H1 (cell line): ENCODE measurements around the gene FAM163A. TPM values are rescaled to one million over a fixed set of nuclear protein-coding genes. Genes with fewer than 3 reads are reported as not detected.

ENCODE experiments used
- CTCF ChIA-PET: fragments of 300-600 bp; sonication (Branson Sonifier 250); formaldehyde crosslinking; loops from one replicate; lab custom pipeline; 2021; ENCODE audit not compliant: partially characterized antibody; lab: Charles Lee
- POLR2A ChIA-PET: fragments of 300-600 bp; sonication (Branson Sonifier 250); formaldehyde crosslinking; loops from one replicate; lab custom pipeline; 2021; ENCODE audit warnings: inconsistent platforms; ENCODE audit not compliant: partially characterized antibody; lab: Charles Lee
- DNase-seq, 2 experiments: peaks; one replicate each; pipeline versions ENCODE4 v3.0.0 to v3.0.0-alpha.2; 2010 to 2022; ENCODE audit warnings: low spot score in 2 of 2, low read depth in 1 of 2, mixed read lengths in 1 of 2
- FAIRE-seq: peaks from 2 replicates; lab custom pipeline; 2011; peaks lifted over from hg19 to GRCh38; lab: Jason Lieb, UNC
- H2AFZ ChIP-seq: 2 replicates; pipeline ENCODE4 v1.8.1; 2012; ENCODE audit warnings: low read length, inconsistent platforms
- H2AK5ac ChIP-seq: 2 replicates; pipeline ENCODE4 v1.6.1; 2013; ENCODE audit warnings: low read depth, low read length
- H2BK120ac ChIP-seq: replicated peaks from 2 replicates; pipeline ENCODE3; 2013; ENCODE audit warnings: low read depth, low read length, inconsistent platforms
- H2BK12ac ChIP-seq: 2 replicates; pipeline ENCODE4 v1.6.1; 2013; ENCODE audit warnings: low read depth, low read length
- H2BK15ac ChIP-seq: 2 replicates; pipeline ENCODE4 v1.6.1; 2013; ENCODE audit warnings: low read length
- H2BK20ac ChIP-seq: 2 replicates; pipeline ENCODE4 v1.6.1; 2013; ENCODE audit warnings: low read length
- H2BK5ac ChIP-seq: 2 replicates; pipeline ENCODE4 v1.6.1; 2013; ENCODE audit warnings: low read depth, low read length
- H3K14ac ChIP-seq: 2 replicates; pipeline ENCODE4 v1.6.1; 2013; ENCODE audit warnings: inconsistent platforms; ENCODE audit not compliant: insufficient read length
- H3K18ac ChIP-seq: 2 replicates; pipeline ENCODE4 v1.6.1; 2013; ENCODE audit warnings: low read length; ENCODE audit errors: extremely low read depth
- H3K23ac ChIP-seq: 2 replicates; pipeline ENCODE4 v1.6.1; 2013; ENCODE audit warnings: inconsistent platforms; ENCODE audit not compliant: insufficient read length
- H3K23me2 ChIP-seq: 2 replicates; pipeline ENCODE4 v1.6.1; 2013; ENCODE audit warnings: low read depth, low read length
- H3K27ac ChIP-seq: 2 replicates; pipeline ENCODE4 v1.6.1; 2011; ENCODE audit warnings: low read depth, low read length, inconsistent platforms
- H3K27me3 ChIP-seq, 4 experiments: replicated peaks in 1 of 4; 1 replicate in 1 of 4; 2 replicates in 3 of 4; pipeline versions ENCODE4 v1.6.1 to v1.8.1; 2011 to 2013; ENCODE audit warnings: low read length in 3 of 4, mild to moderate bottlenecking in 3 of 4, inconsistent platforms in 2 of 4, mixed read lengths in 2 of 4, moderate library complexity in 1 of 4; ENCODE audit not compliant: control insufficient read depth in 3 of 4, insufficient read depth in 3 of 4; ENCODE audit errors: extremely low read depth in 1 of 4
- H3K36me3 ChIP-seq, 4 experiments: 2 replicates each; pipeline versions ENCODE4 v1.6.1 to v1.8.1; 2011 to 2013; ENCODE audit warnings: mild to moderate bottlenecking in 4 of 4, low read length in 3 of 4, moderate library complexity in 2 of 4, control low read depth in 1 of 4, inconsistent platforms in 1 of 4; ENCODE audit not compliant: insufficient read depth in 4 of 4, control insufficient read depth in 2 of 4
- H3K4ac ChIP-seq: replicated peaks from 2 replicates; pipeline ENCODE3; 2013; ENCODE audit warnings: low read length, low read depth, mixed read lengths, inconsistent platforms; ENCODE audit not compliant: insufficient read length
- H3K4me1 ChIP-seq, 4 experiments: replicated peaks in 1 of 4; 1 replicate in 1 of 4; 2 replicates in 3 of 4; pipeline versions ENCODE4 v1.6.1 to v1.8.1; 2011 to 2013; ENCODE audit warnings: low read length in 3 of 4, inconsistent platforms in 2 of 4, mixed read lengths in 1 of 4; ENCODE audit not compliant: insufficient read depth in 4 of 4, control insufficient read depth in 3 of 4
- H3K4me2 ChIP-seq, 2 experiments: 2 replicates each; pipeline versions ENCODE4 v1.6.1 to v1.8.1; 2011 to 2013; ENCODE audit warnings: low read depth in 2 of 2, low read length in 2 of 2, control low read depth in 1 of 2, inconsistent platforms in 1 of 2, mild to moderate bottlenecking in 1 of 2; ENCODE audit not compliant: insufficient read depth in 1 of 2
- H3K4me3 ChIP-seq, 4 experiments: fragments of 200-600, 300-600 bp in 1 of 4; sonication (generic), shearing (Covaris generic), sonication (Bioruptor Twin) in 1 of 4; 2 replicates each; pipeline versions ENCODE4 v1.5.1 to v1.8.1; 2011 to 2016; ENCODE audit warnings: low read length in 4 of 4, low read depth in 3 of 4, control low read depth in 2 of 4, inconsistent platforms in 2 of 4, mild to moderate bottlenecking in 2 of 4, mixed read lengths in 1 of 4, moderate library complexity in 1 of 4; ENCODE audit not compliant: insufficient read depth in 2 of 4; ENCODE audit errors: extremely low read depth in 1 of 4
- H3K56ac ChIP-seq: replicated peaks from 2 replicates; pipeline ENCODE3; 2013; ENCODE audit warnings: low read depth, mild to moderate bottlenecking, mixed read lengths, low read length, inconsistent platforms; ENCODE audit not compliant: insufficient read length
- H3K79me1 ChIP-seq: 2 replicates; pipeline ENCODE4 v1.6.1; 2013; ENCODE audit warnings: low read depth, low read length, control low read depth
- H3K79me2 ChIP-seq, 2 experiments: 2 replicates each; pipeline versions ENCODE4 v1.6.1 to v1.8.1; 2012 to 2013; ENCODE audit warnings: low read length in 2 of 2, mild to moderate bottlenecking in 2 of 2, inconsistent platforms in 1 of 2; ENCODE audit not compliant: insufficient read depth in 2 of 2, control insufficient read depth in 1 of 2
- H3K9ac ChIP-seq, 4 experiments: replicated peaks in 1 of 4; 1 replicate in 1 of 4; 2 replicates in 3 of 4; pipeline versions ENCODE4 v1.6.1 to v1.8.1; 2011 to 2013; ENCODE audit warnings: low read depth in 3 of 4, low read length in 3 of 4, control low read depth in 2 of 4, mild to moderate bottlenecking in 2 of 4, moderate library complexity in 2 of 4, inconsistent platforms in 1 of 4; ENCODE audit errors: extremely low read depth in 1 of 4
- H3K9me3 ChIP-seq, 2 experiments: 2 replicates each; pipeline versions ENCODE4 v1.6.1 to v1.8.1; 2012 to 2013; ENCODE audit warnings: mild to moderate bottlenecking in 2 of 2, moderate library complexity in 2 of 2, control low read depth in 1 of 2, inconsistent platforms in 1 of 2, low read depth in 1 of 2, low read length in 1 of 2, mixed read lengths in 1 of 2; ENCODE audit not compliant: insufficient read depth in 2 of 2
- H4K20me1 ChIP-seq, 2 experiments: replicated peaks in 1 of 2; 2 replicates each; pipeline versions ENCODE3 to v1.8.1; 2011 to 2013; ENCODE audit warnings: inconsistent platforms in 2 of 2, low read length in 2 of 2, mild to moderate bottlenecking in 1 of 2; ENCODE audit not compliant: insufficient read depth in 2 of 2, control insufficient read depth in 1 of 2
- H4K5ac ChIP-seq: 2 replicates; pipeline ENCODE4 v1.6.1; 2013; ENCODE audit warnings: low read length, low read depth, mixed read lengths, inconsistent platforms; ENCODE audit not compliant: insufficient read length
- H4K8ac ChIP-seq: 2 replicates; pipeline ENCODE4 v1.8.0; 2013; ENCODE audit warnings: mild to moderate bottlenecking, moderate library complexity, low read length, inconsistent platforms; ENCODE audit not compliant: insufficient read depth; ENCODE audit errors: extremely low read depth
- H4K91ac ChIP-seq: replicated peaks from 2 replicates; pipeline ENCODE3; 2013; ENCODE audit warnings: low read length, mixed read lengths, inconsistent platforms; ENCODE audit not compliant: insufficient read length
- CHD2 ChIP-seq: IDR thresholded peaks from 2 replicates; pipeline ENCODE4 v1.6.1; 2012; ENCODE audit warnings: low read length, improper control_type of control experiment
- POLR2A ChIP-seq, 2 experiments: IDR thresholded peaks; 1 replicate in 1 of 2; 2 replicates in 1 of 2; pipeline ENCODE4 v1.6.1; 2011; ENCODE audit warnings: low read depth in 2 of 2, low read length in 2 of 2, mild to moderate bottlenecking in 2 of 2; ENCODE audit errors: control extremely low read depth in 1 of 2
- POLR2AphosphoS5 ChIP-seq: IDR thresholded peaks from 2 replicates; pipeline ENCODE4 v1.6.1; 2011; ENCODE audit warnings: low read depth, low read length
- RXRA ChIP-seq: IDR thresholded peaks from 2 replicates; pipeline ENCODE4 v1.6.1; 2011; ENCODE audit warnings: low read depth, mild to moderate bottlenecking, low read length, moderate library complexity; ENCODE audit not compliant: insufficient read depth
- SP4 ChIP-seq: IDR thresholded peaks from 2 replicates; pipeline ENCODE4 v1.6.1; 2012; ENCODE audit warnings: low read length, inconsistent platforms
- WGBS, 2 experiments: shearing (Covaris generic) in 1 of 2; methylation state at CpG; one replicate each; pipeline versions ENCODE4 v1.1.6 to v1.1.7; 2013 to 2015; ENCODE audit warnings: low lambda C conversion rate in 2 of 2, mixed read lengths in 2 of 2, inconsistent platforms in 1 of 2, low coverage in 1 of 2, missing lambda C conversion rate in 1 of 2; ENCODE audit not compliant: insufficient replicate concordance in 2 of 2, insufficient coverage in 1 of 2, insufficient read length in 1 of 2; ENCODE audit errors: extremely low coverage in 1 of 2, missing lambda C conversion rate in 1 of 2; 5-methylcytosine and 5-hydroxymethylcytosine counted together
- polyA plus RNA-seq, 7 experiments: library from polyadenylated mRNA; depleted of rRNA in 3 of 7; stranded (reverse) in 5 of 7; unstranded in 2 of 7; fragments of >200 nt in 5 of 7; fragments of 200-250 nt in 2 of 7; gene quantifications; 1 replicate in 5 of 7; 2 replicates in 1 of 7; 4 replicates in 1 of 7; pipeline versions ENCODE4 v1.2.1 to v1.2.3, GENCODE V29; 2011 to 2013; ENCODE audit warnings: missing spikeins in 2 of 7, mixed read lengths in 2 of 7
- total RNA-seq: library from RNA; stranded (reverse); fragmentation: NEBNext Ultra II Directional; extraction: Animal tissue kit (Norgen Biotek cat#: 25700); gene quantifications from 2 replicates; pipeline ENCODE4 v1.2.1, GENCODE V29; 2021
- TF ChIP-seq, protein P1 (sequence below): IDR thresholded peaks from 2 replicates; pipeline ENCODE4 v1.6.1; 2011; ENCODE audit warnings: low read length, improper control_type of control experiment

Gene FAM163A
- total and polyA plus RNA-seq, 2 of the 8 experiments (the other 6 are each of a cell fraction or from before 2014, with no cell fraction given): 0.13 to 0.18 TPM

DNA sequence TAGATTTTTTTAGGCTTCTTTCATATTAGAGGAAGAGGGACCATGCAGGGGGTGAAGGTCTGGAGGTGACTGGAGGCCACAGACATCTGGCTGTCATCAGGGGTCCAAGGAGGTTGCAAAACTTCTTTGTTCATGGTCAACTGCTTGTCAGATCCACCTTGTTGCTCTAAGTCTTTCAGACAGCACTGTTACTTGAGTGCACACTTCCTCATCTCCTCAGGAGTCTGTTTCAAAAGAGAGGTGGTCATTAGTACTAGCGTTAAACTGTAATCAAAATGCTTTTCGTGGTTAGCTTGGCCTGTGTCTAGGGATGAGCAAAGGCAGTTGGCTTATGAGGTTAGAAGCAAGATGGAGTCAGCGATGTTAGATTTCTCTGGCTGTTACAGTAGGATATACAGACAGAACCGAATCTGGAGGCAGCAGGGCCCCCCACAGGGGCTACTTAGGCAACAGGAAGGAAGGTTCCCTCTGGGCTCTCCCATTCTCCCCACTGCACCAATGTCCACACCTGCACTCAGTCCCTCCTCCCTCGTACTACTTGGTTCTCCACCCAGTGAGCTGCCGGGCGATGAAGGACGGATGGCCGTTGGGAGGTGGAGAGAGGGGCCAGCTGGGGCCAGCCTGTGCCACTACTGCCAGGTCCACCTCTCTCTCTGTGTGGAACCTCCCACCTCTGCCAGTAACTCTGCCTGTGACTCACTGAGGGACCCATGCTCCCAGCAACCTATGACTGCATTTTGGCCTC lies 77.3 kb downstream of the FAM163A start:
- Histone ChIP-seq H3K23ac (no peak overlapping the region), H2BK15ac (no peak overlapping the region), H3K79me1 (no peaks in the 10 kb centered on the region), H3K79me2 (no peaks in the 10 kb centered on the region), H3K27me3 (peaks cover 0 to 8% (median 7%) of the 10 kb centered on the region in 4 experiments; a peak in 5 of 7 replicates), H3K9me3 (no peaks in the 10 kb centered on the region), H3K4me1 (peaks cover 0 to 4% (median 3%) of the 10 kb centered on the region in 4 experiments; a peak in 4 of 7 replicates), H2AFZ (no peak overlapping the region), H2BK120ac (no peak overlapping the region), H3K23me2 (peaks cover 3% of the 10 kb centered on the region; the same call in 1 of the 2 replicates), H2BK20ac (no peak overlapping the region), H3K36me3 (no peaks in the 10 kb centered on the region), H4K8ac (no peak overlapping the region), H4K5ac (no peak overlapping the region), H3K27ac (no peak overlapping the region), H2BK5ac (no peak overlapping the region), H3K4me2 (no peak overlapping the region), H2AK5ac (no peak overlapping the region), H3K4me3 (no peak overlapping the region), H3K18ac (no peak overlapping the region), H3K4ac (no peak overlapping the region), H2BK12ac (no peak overlapping the region), H4K91ac (no peak overlapping the region), H3K9ac (no peak overlapping the region), H4K20me1 (no peaks in the 10 kb centered on the region), H3K14ac (no peak overlapping the region), H3K56ac (no peak overlapping the region)
- TF ChIP-seq RXRA (no peak), CHD2 (no peak), SP4 (no peak), POLR2AphosphoS5 (no peak), POLR2A (IDR thresholded peaks at IDR 0.05; ENCODE audit: control extremely low read depth in 1 of 2, low read depth in 2 of 2, low read length in 2 of 2) (no peak)
- TF ChIP-seq, protein P1, sequence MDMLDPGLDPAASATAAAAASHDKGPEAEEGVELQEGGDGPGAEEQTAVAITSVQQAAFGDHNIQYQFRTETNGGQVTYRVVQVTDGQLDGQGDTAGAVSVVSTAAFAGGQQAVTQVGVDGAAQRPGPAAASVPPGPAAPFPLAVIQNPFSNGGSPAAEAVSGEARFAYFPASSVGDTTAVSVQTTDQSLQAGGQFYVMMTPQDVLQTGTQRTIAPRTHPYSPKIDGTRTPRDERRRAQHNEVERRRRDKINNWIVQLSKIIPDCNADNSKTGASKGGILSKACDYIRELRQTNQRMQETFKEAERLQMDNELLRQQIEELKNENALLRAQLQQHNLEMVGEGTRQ: no peak
- ChIA-PET POLR2A (no interaction called here), CTCF (interaction anchor here (0.8 to 18.9 kb wide), 3 partner anchors 9 to 113 kb away, joined by 3 to 595 read pairs (median 251); no protein-coding TSS in a partner anchor)
- DNase-seq: no peak
- FAIRE-seq: no peak
- 88% methylated on average over 9 of the region's 9 CpGs; no CpG with 5 or more reads in 1 of the 2 experiments for WGBS, 2 experiments
